Measurements from ENCODE around the gene GSG1L. TPM values are rescaled to one million over a fixed set of nuclear protein-coding genes. Genes with fewer than 3 reads are reported as not detected.

GSG1L gene
- total RNA-seq, 1 experiment from 2014 or later, result not detected

DNA sequence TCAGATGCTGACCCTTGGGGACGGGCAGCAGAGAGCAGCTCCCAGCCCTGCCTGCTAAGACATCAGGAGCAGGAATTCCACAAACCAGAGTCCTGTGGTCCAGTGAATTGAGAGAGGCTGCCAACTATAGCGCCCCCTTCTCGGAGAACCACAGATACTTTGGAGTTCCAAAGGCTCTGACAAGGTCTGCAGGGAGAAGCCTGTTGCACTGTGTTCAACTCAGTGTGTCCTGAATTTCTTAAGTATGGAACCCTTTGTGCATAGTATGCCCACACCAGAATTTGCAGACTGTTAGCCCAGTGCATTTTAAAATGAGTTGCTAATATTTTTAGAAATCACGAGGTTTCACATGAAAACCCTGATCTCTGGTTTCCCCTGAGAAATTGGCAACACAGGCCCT, 290.2 kb downstream of the GSG1L start:
- TF ChIP-seq, protein P1, sequence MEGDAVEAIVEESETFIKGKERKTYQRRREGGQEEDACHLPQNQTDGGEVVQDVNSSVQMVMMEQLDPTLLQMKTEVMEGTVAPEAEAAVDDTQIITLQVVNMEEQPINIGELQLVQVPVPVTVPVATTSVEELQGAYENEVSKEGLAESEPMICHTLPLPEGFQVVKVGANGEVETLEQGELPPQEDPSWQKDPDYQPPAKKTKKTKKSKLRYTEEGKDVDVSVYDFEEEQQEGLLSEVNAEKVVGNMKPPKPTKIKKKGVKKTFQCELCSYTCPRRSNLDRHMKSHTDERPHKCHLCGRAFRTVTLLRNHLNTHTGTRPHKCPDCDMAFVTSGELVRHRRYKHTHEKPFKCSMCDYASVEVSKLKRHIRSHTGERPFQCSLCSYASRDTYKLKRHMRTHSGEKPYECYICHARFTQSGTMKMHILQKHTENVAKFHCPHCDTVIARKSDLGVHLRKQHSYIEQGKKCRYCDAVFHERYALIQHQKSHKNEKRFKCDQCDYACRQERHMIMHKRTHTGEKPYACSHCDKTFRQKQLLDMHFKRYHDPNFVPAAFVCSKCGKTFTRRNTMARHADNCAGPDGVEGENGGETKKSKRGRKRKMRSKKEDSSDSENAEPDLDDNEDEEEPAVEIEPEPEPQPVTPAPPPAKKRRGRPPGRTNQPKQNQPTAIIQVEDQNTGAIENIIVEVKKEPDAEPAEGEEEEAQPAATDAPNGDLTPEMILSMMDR (IDR thresholded peaks at IDR 0.05; ENCODE audit: unreplicated experiment), result no peak
- DNase-seq, result no peak
- no peaks in the 10 kb centered on the region for H3K27me3 Mint-ChIP-seq (ENCODE audit: unreplicated experiment)
- intact Hi-C loops (cut with micrococcal nuclease; ENCODE audit: unreplicated experiment), result no loop called here
- CTCF ChIA-PET, result interaction anchor here (0.5 kb wide), 1 partner anchor 308 kb away, joined by 3 read pairs; no protein-coding TSS in a partner anchor
- H3K36me3 Mint-ChIP-seq (ENCODE audit: insufficient read depth, unreplicated experiment), result peaks cover 21% of the 10 kb centered on the region
- H3K4me3 Mint-ChIP-seq (ENCODE audit: low read depth, unreplicated experiment), result no peak overlapping the region
- no peaks in the 10 kb centered on the region for H3K9me3 Mint-ChIP-seq (ENCODE audit: low read depth, unreplicated experiment)
- H3K4me1 Mint-ChIP-seq (ENCODE audit: low read depth, unreplicated experiment), result no peaks in the 10 kb centered on the region
- BruUV-seq (replicated peaks), result no TSS peak
- no peak overlapping the region for H3K27ac Mint-ChIP-seq (ENCODE audit: unreplicated experiment)

DNA sequence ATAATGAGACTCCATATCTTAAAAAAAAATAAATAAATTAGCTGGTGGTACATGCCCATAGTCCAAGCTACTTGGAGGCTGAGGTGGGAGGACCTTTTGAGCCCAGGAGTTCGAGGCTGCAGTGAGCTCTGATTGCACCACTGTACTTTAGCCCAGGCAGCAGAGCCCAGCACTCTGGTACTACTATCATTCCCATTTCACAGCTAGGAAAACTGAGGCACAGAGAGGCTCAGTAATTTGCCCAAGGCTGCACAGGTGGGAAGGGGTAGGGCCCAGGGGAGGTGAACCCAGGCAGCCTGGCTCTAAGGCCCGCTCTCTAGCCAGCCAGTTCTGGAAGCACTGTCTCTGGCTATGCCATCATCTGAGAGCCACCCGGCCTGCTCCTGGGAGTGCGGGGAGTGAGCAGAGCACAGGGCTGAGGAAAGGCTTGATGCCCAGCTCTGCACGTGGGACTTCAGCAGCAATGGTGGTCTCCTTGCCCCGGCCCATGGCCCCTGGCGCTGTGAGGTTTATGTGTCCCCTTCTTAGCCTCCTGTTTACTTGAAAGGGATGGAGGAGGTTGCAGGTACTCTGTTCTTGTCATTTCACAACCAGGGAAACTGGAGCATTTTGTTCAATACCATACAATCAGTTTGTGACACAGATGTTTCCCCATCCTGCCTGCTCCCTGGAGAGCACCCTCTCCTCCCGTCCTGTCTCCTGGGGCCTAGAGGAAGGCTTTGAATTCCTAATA, 291.3 kb downstream of the GSG1L start:
- H3K27ac Mint-ChIP-seq (ENCODE audit: unreplicated experiment), result no peak overlapping the region

DNA sequence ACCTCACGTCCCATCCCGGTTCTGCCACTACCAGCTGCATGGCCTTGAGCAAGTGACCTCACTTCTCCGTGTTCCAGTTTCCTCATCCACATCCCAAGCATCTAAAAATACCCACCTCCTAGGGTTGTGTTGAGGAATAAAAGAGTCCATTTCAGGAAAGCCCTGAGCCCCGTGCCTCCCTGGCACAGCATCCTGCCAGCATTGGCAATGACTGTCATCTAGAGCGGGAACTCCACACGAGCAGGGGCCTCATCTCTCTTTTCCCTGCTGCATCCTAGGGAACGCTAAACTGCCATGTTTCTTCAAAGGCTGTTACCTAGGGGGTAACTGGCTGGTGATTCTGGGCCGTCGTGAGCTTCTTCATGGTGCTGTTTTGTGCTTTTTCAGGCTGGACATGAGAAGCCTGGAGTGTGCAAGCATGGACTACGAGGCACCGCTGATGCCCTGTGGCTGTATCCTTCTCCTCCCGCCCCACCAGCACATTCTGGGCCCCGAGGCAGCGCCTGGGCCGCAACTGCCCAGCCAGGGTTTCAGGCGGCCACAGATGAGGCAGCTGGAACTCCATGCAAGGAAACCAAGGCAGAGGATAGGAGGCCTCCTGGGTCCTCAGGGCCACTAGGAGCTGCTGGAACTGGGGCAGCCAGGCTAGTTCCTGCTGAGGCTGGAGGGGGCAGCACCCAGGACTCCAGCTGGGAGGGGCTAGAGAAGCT, 292.2 kb downstream of the GSG1L start:
- H3K27ac Mint-ChIP-seq (ENCODE audit: unreplicated experiment), result no peak overlapping the region
- no peak overlapping the region for H3K4me3 Mint-ChIP-seq (ENCODE audit: low read depth, unreplicated experiment)
- CTCF ChIA-PET, result no interaction called here
- no peaks in the 10 kb centered on the region for H3K27me3 Mint-ChIP-seq (ENCODE audit: unreplicated experiment)
- no peak for DNase-seq
- TF ChIP-seq, protein P1 (IDR thresholded peaks at IDR 0.05; ENCODE audit: unreplicated experiment), result no peak
- H3K9me3 Mint-ChIP-seq (ENCODE audit: low read depth, unreplicated experiment), result no peaks in the 10 kb centered on the region
- BruUV-seq (replicated peaks), result no TSS peak
- no peaks in the 10 kb centered on the region for H3K4me1 Mint-ChIP-seq (ENCODE audit: low read depth, unreplicated experiment)
- intact Hi-C loops (cut with micrococcal nuclease; ENCODE audit: unreplicated experiment), result no loop called here
- H3K36me3 Mint-ChIP-seq (ENCODE audit: insufficient read depth, unreplicated experiment), result peaks cover 14% of the 10 kb centered on the region

More for the DNA sequence above, 291.3 kb downstream of the GSG1L start:
- H3K4me1 Mint-ChIP-seq (ENCODE audit: low read depth, unreplicated experiment), result no peaks in the 10 kb centered on the region
- H3K4me3 Mint-ChIP-seq (ENCODE audit: low read depth, unreplicated experiment), result no peak overlapping the region
- intact Hi-C loops (cut with micrococcal nuclease; ENCODE audit: unreplicated experiment), result no loop called here
- DNase-seq, result no peak
- CTCF ChIA-PET, result no interaction called here
- TF ChIP-seq, protein P1 (IDR thresholded peaks at IDR 0.05; ENCODE audit: unreplicated experiment), result no peak
- H3K9me3 Mint-ChIP-seq (ENCODE audit: low read depth, unreplicated experiment), result no peaks in the 10 kb centered on the region
- no peaks in the 10 kb centered on the region for H3K27me3 Mint-ChIP-seq (ENCODE audit: unreplicated experiment)
- H3K36me3 Mint-ChIP-seq (ENCODE audit: insufficient read depth, unreplicated experiment), result peaks cover 21% of the 10 kb centered on the region
- BruUV-seq (replicated peaks), result no TSS peak

DNA sequence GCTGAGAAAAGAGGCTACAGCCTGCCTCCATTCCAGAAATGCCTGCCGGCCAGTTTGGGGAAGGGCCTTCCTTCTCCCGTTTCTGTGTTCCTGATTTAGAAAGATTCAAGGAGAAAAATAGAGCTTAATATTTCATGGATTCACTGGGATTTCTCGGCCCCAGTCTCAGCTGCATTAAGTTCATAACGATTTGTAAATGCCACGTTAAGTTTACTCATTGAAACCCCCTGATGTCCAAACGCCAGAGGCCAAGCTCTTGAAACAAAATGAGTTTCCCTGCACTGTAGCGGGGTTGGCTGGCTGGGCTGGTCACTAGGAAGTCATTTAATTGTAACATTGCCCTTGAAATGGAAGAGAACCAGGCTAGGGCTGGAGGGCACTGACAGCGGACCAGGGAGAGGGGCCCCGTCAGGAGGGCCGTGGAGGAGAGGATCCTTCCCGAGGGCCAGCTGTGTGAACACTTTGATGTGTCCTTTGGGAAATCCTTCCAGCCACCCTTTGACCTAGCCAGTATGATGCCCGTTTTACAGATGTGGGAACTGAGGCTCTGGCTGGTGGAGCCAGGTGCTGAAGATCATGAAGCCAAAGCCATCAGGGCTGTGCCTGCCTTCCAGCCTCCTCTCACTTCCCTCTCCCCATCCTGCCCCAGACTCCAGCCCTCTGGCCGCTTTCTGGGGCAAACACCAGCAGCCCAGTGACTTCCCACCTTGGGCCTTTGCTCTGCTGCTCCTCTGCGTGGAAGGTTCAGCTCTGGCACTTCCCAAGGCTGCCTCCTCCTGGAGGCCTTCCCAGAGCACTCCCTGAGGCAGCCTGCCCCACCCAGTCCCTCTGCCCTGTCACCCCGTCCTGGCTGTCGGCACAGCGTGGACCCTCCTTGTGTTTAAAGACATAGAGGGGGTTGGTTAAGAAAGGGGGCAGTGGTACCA, 293.0 kb downstream of the GSG1L start:
- DNase-seq, result no peak
- Mint-ChIP-seq H3K9me3 (ENCODE audit: low read depth, unreplicated experiment) (no peaks in the 10 kb centered on the region), H3K27me3 (ENCODE audit: unreplicated experiment) (no peaks in the 10 kb centered on the region), H3K36me3 (ENCODE audit: insufficient read depth, unreplicated experiment) (peaks cover 13% of the 10 kb centered on the region), H3K4me1 (ENCODE audit: low read depth, unreplicated experiment) (no peaks in the 10 kb centered on the region), H3K4me3 (ENCODE audit: low read depth, unreplicated experiment) (no peak overlapping the region), H3K27ac (ENCODE audit: unreplicated experiment) (no peak overlapping the region)
- intact Hi-C loops (cut with micrococcal nuclease; ENCODE audit: unreplicated experiment), result no loop called here
- TF ChIP-seq, protein P1 (IDR thresholded peaks at IDR 0.05; ENCODE audit: unreplicated experiment), result no peak
- BruUV-seq (replicated peaks), result no TSS peak
- CTCF ChIA-PET, result no interaction called here
